Aorta (tissue), 5 donors: Measurements from ENCODE around the gene TRPM3. TPM values are rescaled to one million over a fixed set of nuclear protein-coding genes. Genes with fewer than 3 reads are reported as not detected.

Experiments used
- ATAC-seq: fragments of 200-7000 bp; cut with Tn5 transposase; one replicate; pipeline ENCODE4 v1.9.1; 2022; ENCODE audit warnings: moderate library complexity; ENCODE audit not compliant: low FRiP score
- DNase-seq, 2 donors: peaks; one replicate each; pipeline ENCODE4 v3.0.0-alpha.2; 2020
- H3K27ac ChIP-seq, 2 donors: one replicate each; pipeline ENCODE4 v1.5.1; 2013; ENCODE audit warnings: low read length in 2 of 2, mild to moderate bottlenecking in 2 of 2, moderate library complexity in 2 of 2, control low read depth in 1 of 2, inconsistent platforms in 1 of 2, low read depth in 1 of 2
- H3K27me3 ChIP-seq, 2 donors: one replicate each; pipeline ENCODE4 v1.6.1; 2013; ENCODE audit warnings: control low read depth in 1 of 2, low read length in 1 of 2, mild to moderate bottlenecking in 1 of 2, moderate library complexity in 1 of 2; ENCODE audit not compliant: insufficient read depth in 2 of 2, control insufficient read depth in 1 of 2
- H3K36me3 ChIP-seq, 2 donors: one replicate each; pipeline ENCODE4 v1.6.1; 2013; ENCODE audit warnings: control low read depth in 1 of 2, low read length in 1 of 2, mild to moderate bottlenecking in 1 of 2; ENCODE audit not compliant: insufficient read depth in 2 of 2, control insufficient read depth in 1 of 2
- H3K4me1 ChIP-seq, 2 donors: one replicate each; pipeline ENCODE4 v1.6.1; 2013; ENCODE audit warnings: low read length in 2 of 2, control low read depth in 1 of 2, mild to moderate bottlenecking in 1 of 2, moderate library complexity in 1 of 2; ENCODE audit not compliant: insufficient read depth in 2 of 2, control insufficient read depth in 1 of 2
- H3K4me3 ChIP-seq, 2 donors: one replicate each; pipeline ENCODE4 v1.5.1; 2013; ENCODE audit warnings: low read length in 2 of 2, control low read depth in 1 of 2, mild to moderate bottlenecking in 1 of 2
- H3K9me3 ChIP-seq: one replicate; pipeline ENCODE4 v1.6.1; 2013; ENCODE audit warnings: mild to moderate bottlenecking, low read length; ENCODE audit not compliant: control insufficient read depth
- WGBS, 2 donors: extraction: QIAGEN DNeasy Blood & Tissue Kit; methylation state at CpG; one replicate each; pipeline ENCODE4 v1.1.7; 2013; 5-methylcytosine and 5-hydroxymethylcytosine counted together
- intact Hi-C, 2 donors: fragments of 100-400 bp; cut with DNase I; formaldehyde crosslinking; loops; one replicate each; pipeline versions ENCODE4 v1.14.2 to v1.15.0; 2022
- polyA plus RNA-seq, 2 donors: library from polyadenylated mRNA; stranded (reverse); fragments of 200-250 nt; gene quantifications; one replicate each; pipeline ENCODE4 v1.2.3, GENCODE V29; 2013
- total RNA-seq, 2 donors: library from RNA; stranded (reverse); fragmentation: NEBNext Ultra II Directional; extraction: Animal tissue kit (Norgen Biotek cat#: 25700); gene quantifications; one replicate each; pipeline ENCODE4 v1.2.1, GENCODE V29; 2021
- donor health status: healthy with polysubstance abuse.
- donor health status: Bipolar disorder and iron deficiency.
- donor health status: DM: no; HTN: no; CAD: no.
- donor health status: DM: no; HTN: no; CAD: no.
- donor health status: DM: yes; HTN: yes; CAD: no.

TRPM3 gene
- total and polyA plus RNA-seq, 4 donors, result 0.13 to 5.7 (median 1.7) TPM

GRCh38 chr9:70616228-70616990 is 505.0 kb downstream of the TRPM3 start:
- Histone ChIP-seq H3K27me3 (no peaks in the 10 kb centered on the region), H3K9me3 (no peaks in the 10 kb centered on the region), H3K36me3 (no peaks in the 10 kb centered on the region), H3K4me1 (peaks cover 10% of the 10 kb centered on the region in 2 donors), H3K4me3 (no peak overlapping the region), H3K27ac (no peak overlapping the region)
- ATAC-seq (no peak), DNase-seq (no peak)
- intact Hi-C loops, result no loop called here
- WGBS, 2 donors, result 96% methylated on average over 7 of the region's 7 CpGs

GRCh38 chr9:70615464-70616138 is 505.8 kb downstream of the TRPM3 start:
- H3K36me3 ChIP-seq, result no peaks in the 10 kb centered on the region
- peaks cover 10% of the 10 kb centered on the region in 2 donors for H3K4me1 ChIP-seq
- no peak overlapping the region for H3K4me3 ChIP-seq
- no peak overlapping the region for H3K27ac ChIP-seq
- WGBS, 2 donors, result 37 to 49% methylated on average over 4 of the region's 4 CpGs
- ATAC-seq (no peak), DNase-seq (no peak)
- no peaks in the 10 kb centered on the region for H3K27me3 ChIP-seq
- no peaks in the 10 kb centered on the region for H3K9me3 ChIP-seq
- intact Hi-C loops, result no loop called here

- 43 to 47% methylated on average over 4 of the region's 4 CpGs for WGBS, 2 donors
Measured at GRCh38 chr9:70614786-70615463, 506.5 kb downstream of the TRPM3 start.

GRCh38 chr9:70613024-70613768 is 508.2 kb downstream of the TRPM3 start:
- Histone ChIP-seq H3K9me3 (no peaks in the 10 kb centered on the region), H3K36me3 (no peaks in the 10 kb centered on the region), H3K27ac (peak overlapping the region; percentile 1 to 75), H3K27me3 (no peaks in the 10 kb centered on the region), H3K4me1 (peaks cover 12 to 14% of the 10 kb centered on the region in 2 donors), H3K4me3 (no peak overlapping the region)
- peak; percentile 22 for ATAC-seq
- no peak for DNase-seq
- 23 to 25% methylated on average over 4 of the region's 4 CpGs for WGBS, 2 donors
- intact Hi-C loops, result no loop called here

More at GRCh38 chr9:70614786-70615463, 506.5 kb downstream of the TRPM3 start:
- Histone ChIP-seq H3K4me1 (peaks cover 10 to 12% of the 10 kb centered on the region in 2 donors), H3K36me3 (no peaks in the 10 kb centered on the region), H3K27me3 (no peaks in the 10 kb centered on the region), H3K4me3 (no peak overlapping the region), H3K27ac (no peak overlapping the region), H3K9me3 (no peaks in the 10 kb centered on the region)
- DNase-seq (no peak), ATAC-seq (no peak)
- intact Hi-C loops, result no loop called here

GRCh38 chr9:70610287-70610644 is 511.2 kb downstream of the TRPM3 start:
- H3K9me3 ChIP-seq, result no peaks in the 10 kb centered on the region
- ATAC-seq (no peak), DNase-seq (no peak)
- H3K4me1 ChIP-seq, result peaks cover 11 to 12% of the 10 kb centered on the region in 2 donors
- 90 to 95% methylated on average over 5 of the region's 5 CpGs for WGBS, 2 donors
- H3K4me3 ChIP-seq, result no peak overlapping the region
- H3K36me3 ChIP-seq, result no peaks in the 10 kb centered on the region
- no peaks in the 10 kb centered on the region for H3K27me3 ChIP-seq
- intact Hi-C loops, result no loop called here
- no peak overlapping the region for H3K27ac ChIP-seq

GRCh38 chr9:70609542-70610286 is 511.7 kb downstream of the TRPM3 start:
- peak; percentile 54 for ATAC-seq
- peak overlapping the region in 1 of 2 donors; percentile 52 for H3K27ac ChIP-seq

GRCh38 chr9:70609011-70609410 is 512.4 kb downstream of the TRPM3 start:
- H3K27ac ChIP-seq, result no peak overlapping the region
- H3K36me3 ChIP-seq, result no peaks in the 10 kb centered on the region
- H3K4me3 ChIP-seq, result no peak overlapping the region
- 60 to 66% methylated on average over 2 of the region's 2 CpGs for WGBS, 2 donors
- DNase-seq, result no peak
- ATAC-seq, result no peak
- H3K4me1 ChIP-seq, result peaks cover 6 to 10% of the 10 kb centered on the region in 2 donors
- H3K9me3 ChIP-seq, result no peaks in the 10 kb centered on the region
- no peaks in the 10 kb centered on the region for H3K27me3 ChIP-seq
- intact Hi-C loops, result loop anchor here (10.0 kb wide), 2 partner anchors 334 to 634 kb away; no protein-coding TSS in a partner anchor

More at GRCh38 chr9:70609542-70610286, 511.7 kb downstream of the TRPM3 start:
- Histone ChIP-seq H3K4me3 (no peak overlapping the region), H3K27me3 (no peaks in the 10 kb centered on the region), H3K4me1 (peaks cover 6 to 12% of the 10 kb centered on the region in 2 donors), H3K9me3 (no peaks in the 10 kb centered on the region), H3K36me3 (no peaks in the 10 kb centered on the region)
- peak in 1 of 2 donors; percentile 60 for DNase-seq
- WGBS, 2 donors, result 37 to 41% methylated on average over 6 of the region's 6 CpGs
- intact Hi-C loops, result loop anchor here (10.0 kb wide), 2 partner anchors 335 to 635 kb away; no protein-coding TSS in a partner anchor
